SK-N-SH (cell line): ENCODE measurements around the gene FLAD1. TPM values are rescaled to one million over a fixed set of nuclear protein-coding genes. Genes with fewer than 3 reads are reported as not detected.

Source experiments
- CTCF ChIA-PET: fragments of 300-600, 350-600 bp; formaldehyde crosslinking; extraction: SDS; loops from one replicate; lab custom pipeline; 2021; lab: Yijun Ruan, JAX
- POLR2A ChIA-PET: fragments of 350-600 bp; sonication (Branson Sonifier 250); formaldehyde crosslinking; extraction: SDS; loops from one replicate; lab custom pipeline; 2020; ENCODE audit warnings: antibody characterized with exemption, inconsistent platforms; lab: Yijun Ruan, JAX
- DNase-seq: peaks from one replicate; pipeline ENCODE4 v3.0.0; 2012
- H2AFZ ChIP-seq: fragments of 200-600 bp; sonication (generic); 2 replicates; pipeline ENCODE4 v1.8.1; 2016; ENCODE audit warnings: antibody characterized with exemption, mild to moderate bottlenecking, low read depth
- H3F3A ChIP-seq: fragments of 200-600 bp; sonication (generic); replicated peaks from 2 replicates; pipeline ENCODE3; 2016; ENCODE audit warnings: antibody characterized with exemption, mild to moderate bottlenecking; ENCODE audit not compliant: insufficient read depth
- H3K27ac ChIP-seq, 2 experiments: fragments of 200-500 bp in 1 of 2; fragments of 200-600 bp in 1 of 2; sonication (Bioruptor generic) in 1 of 2; sonication (generic), shearing (Covaris generic) in 1 of 2; 2 replicates each; pipeline versions ENCODE4 v1.5.1 to v1.6.1; 2014 to 2016; ENCODE audit warnings: low read depth in 2 of 2, inconsistent platforms in 1 of 2, low read length in 1 of 2, mild to moderate bottlenecking in 1 of 2, mixed read lengths in 1 of 2
- H3K27me3 ChIP-seq: fragments of 200-600 bp; sonication (generic), shearing (Covaris generic); 2 replicates; pipeline ENCODE4 v1.6.1; 2016; ENCODE audit warnings: mixed run types; ENCODE audit not compliant: insufficient read depth
- H3K36me3 ChIP-seq, 2 experiments: fragments of 200-500 bp in 1 of 2; fragments of 200-600 bp in 1 of 2; sonication (Bioruptor generic) in 1 of 2; sonication (generic) in 1 of 2; replicated peaks in 1 of 2; 2 replicates each; pipeline versions ENCODE3 to v1.5.1; 2014 to 2016; ENCODE audit warnings: low read length in 1 of 2, mild to moderate bottlenecking in 1 of 2; ENCODE audit not compliant: insufficient read depth in 2 of 2, control insufficient read depth in 1 of 2
- H3K4me1 ChIP-seq, 2 experiments: fragments of 200-500 bp in 1 of 2; fragments of 200-600 bp in 1 of 2; sonication (Bioruptor generic) in 1 of 2; sonication (generic), shearing (Covaris generic) in 1 of 2; 2 replicates each; pipeline versions ENCODE4 v1.5.1 to v1.6.1; 2014 to 2016; ENCODE audit warnings: low read depth in 1 of 2, low read length in 1 of 2, mixed run types in 1 of 2; ENCODE audit not compliant: insufficient read depth in 2 of 2, control insufficient read depth in 1 of 2
- H3K4me2 ChIP-seq: fragments of 200-600 bp; sonication (generic), shearing (Covaris generic); 2 replicates; pipeline ENCODE4 v1.6.1; 2017; ENCODE audit warnings: mixed run types
- H3K4me3 ChIP-seq, 2 experiments: fragments of 200-500 bp in 1 of 2; fragments of 200-600 bp in 1 of 2; sonication (Bioruptor generic) in 1 of 2; sonication (generic), shearing (Covaris generic) in 1 of 2; 2 replicates each; pipeline versions ENCODE4 v1.5.1 to v1.8.1; 2014 to 2016; ENCODE audit warnings: low read depth in 2 of 2, inconsistent platforms in 1 of 2, low read length in 1 of 2, mild to moderate bottlenecking in 1 of 2, mixed read lengths in 1 of 2, moderate library complexity in 1 of 2
- H3K79me2 ChIP-seq: fragments of 200-600 bp; sonication (generic); 2 replicates; pipeline ENCODE4 v1.8.1; 2017; ENCODE audit warnings: mild to moderate bottlenecking; ENCODE audit not compliant: insufficient read depth
- H3K9ac ChIP-seq: fragments of 200-600 bp; sonication (generic); 2 replicates; pipeline ENCODE4 v1.6.1; 2017; ENCODE audit warnings: mixed run types
- H3K9me2 ChIP-seq: fragments of 200-600 bp; sonication (generic); 2 replicates; pipeline ENCODE4 v1.6.1; 2017; ENCODE audit warnings: mixed run types
- H3K9me3 ChIP-seq: fragments of 200-600 bp; sonication (generic); 2 replicates; pipeline ENCODE4 v1.6.1; 2017; ENCODE audit warnings: mixed run types, mild to moderate bottlenecking, moderate library complexity
- H4K20me1 ChIP-seq: fragments of 200-600 bp; sonication (generic); 2 replicates; pipeline ENCODE4 v1.6.1; 2017; ENCODE audit warnings: mild to moderate bottlenecking, mixed run types; ENCODE audit not compliant: insufficient read depth
- EZH2phosphoT487 ChIP-seq: fragments of 200-600 bp; sonication (generic); IDR thresholded peaks from 2 replicates; pipeline ENCODE4 v1.6.1; 2017; ENCODE audit warnings: low read depth, mixed run types, mild to moderate bottlenecking, antibody characterized with exemption, moderate library complexity, borderline replicate concordance
- FOSL2 ChIP-seq: IDR thresholded peaks from 2 replicates; pipeline ENCODE4 v1.4.0; 2012; ENCODE audit warnings: low read depth, mild to moderate bottlenecking, moderate library complexity, borderline replicate concordance
- FOXJ3 ChIP-seq: sonication (generic); formaldehyde crosslinking; IDR thresholded peaks from 2 replicates; pipeline ENCODE4 v1.5.1; 2020; ENCODE audit warnings: mild to moderate bottlenecking, missing genetic modification reagents
- GATA2 ChIP-seq: sonication (generic); formaldehyde crosslinking; IDR thresholded peaks from 2 replicates; pipeline ENCODE4 v1.5.0; 2020; ENCODE audit warnings: mild to moderate bottlenecking, missing genetic modification reagents
- MXI1 ChIP-seq: IDR thresholded peaks from 2 replicates; pipeline ENCODE4 v1.6.1; 2012; ENCODE audit warnings: mild to moderate bottlenecking, low read depth, low read length, improper control_type of control experiment
- NFIC ChIP-seq: IDR thresholded peaks from 2 replicates; pipeline ENCODE4 v1.4.0; 2012; ENCODE audit warnings: borderline replicate concordance
- RCOR1 ChIP-seq: fragments of 150-350 bp; IDR thresholded peaks from 2 replicates; pipeline ENCODE4 v1.6.1; 2017; ENCODE audit warnings: antibody characterized with exemption, low read length
- RFX5 ChIP-seq: IDR thresholded peaks from 2 replicates; pipeline ENCODE4 v1.6.1; 2012; ENCODE audit warnings: mild to moderate bottlenecking, improper control_type of control experiment, low read length
- RXRA ChIP-seq: IDR thresholded peaks from 2 replicates; pipeline ENCODE4 v1.4.0; 2012; ENCODE audit warnings: low read depth, mild to moderate bottlenecking, borderline replicate concordance
- SIN3A ChIP-seq: IDR thresholded peaks from 2 replicates; pipeline ENCODE4 v1.6.1; 2012; ENCODE audit warnings: low read depth, mild to moderate bottlenecking, low read length, moderate library complexity, borderline replicate concordance
- TAF1 ChIP-seq: IDR thresholded peaks from 2 replicates; pipeline ENCODE4 v1.6.1; 2012; ENCODE audit warnings: low read depth, mild to moderate bottlenecking, low read length, moderate library complexity, borderline replicate concordance
- TCF12 ChIP-seq: IDR thresholded peaks from 2 replicates; pipeline ENCODE4 v1.4.0; 2012
- WGBS: methylation state at CpG from one replicate; pipeline ENCODE4 v1.1.6; 2017; ENCODE audit warnings: low lambda C conversion rate; 5-methylcytosine and 5-hydroxymethylcytosine counted together
- polyA plus RNA-seq, 3 experiments: library from polyadenylated mRNA; depleted of rRNA; stranded (reverse); fragments of >200 nt; gene quantifications; 2 replicates each; pipeline ENCODE4 v1.2.3, GENCODE V29; 2012
- TF ChIP-seq, protein P1 (sequence below): fragments of 200-600 bp; sonication (generic); IDR thresholded peaks from 2 replicates; pipeline ENCODE4 v1.6.1; 2017; ENCODE audit warnings: antibody characterized with exemption, mild to moderate bottlenecking, moderate library complexity
- TF ChIP-seq, protein P2 (sequence below): IDR thresholded peaks from 2 replicates; pipeline ENCODE4 v1.4.0; 2012; ENCODE audit warnings: low read depth, borderline replicate concordance
- TF ChIP-seq, protein P3 (sequence below): IDR thresholded peaks from 2 replicates; pipeline ENCODE4 v1.6.1; 2012; ENCODE audit warnings: mild to moderate bottlenecking, low read depth, low read length, moderate library complexity
- TF ChIP-seq, protein P4 (sequence below): IDR thresholded peaks from 2 replicates; pipeline ENCODE4 v1.4.0; 2012; ENCODE audit warnings: low read depth, borderline replicate concordance

FLAD1 gene
- polyA plus RNA-seq, 1 of the 3 experiments (the other 2 are of a cell fraction), result 50.8 TPM

DNA sequence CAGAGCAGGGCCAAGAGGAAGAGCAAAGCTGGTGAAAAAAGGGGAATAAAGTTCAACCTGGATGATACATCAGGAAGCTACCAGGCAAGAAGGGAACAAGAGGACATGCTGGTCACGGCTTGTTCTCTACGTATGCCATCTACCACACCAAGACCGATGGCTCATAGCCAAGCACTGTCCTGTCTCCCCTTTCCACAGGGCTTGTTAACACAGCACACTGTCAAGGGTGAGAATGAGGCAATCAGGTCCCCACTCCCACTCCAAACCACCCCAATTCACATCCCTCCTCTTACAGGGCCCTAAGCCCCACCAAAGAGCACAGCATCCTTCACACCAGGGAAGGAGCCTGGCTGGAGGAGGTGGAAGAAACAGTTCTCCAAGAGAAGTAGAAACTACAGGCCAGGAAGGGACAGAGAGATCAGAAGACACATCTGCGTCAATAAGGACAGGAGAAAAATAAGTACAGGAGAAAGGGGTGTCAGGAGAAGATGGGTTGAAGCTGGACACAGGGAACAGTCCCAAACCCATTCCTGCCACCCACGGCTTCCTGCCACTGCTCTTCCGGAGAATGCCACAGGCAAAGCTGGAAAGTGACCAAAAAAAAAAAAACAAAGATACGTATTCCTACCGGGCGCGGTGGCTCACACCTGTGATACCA is 11.7 kb upstream of the FLAD1 start:
- Histone ChIP-seq H3K4me1 (peaks cover 18 to 65% of the 10 kb centered on the region in 2 experiments), H3K79me2 (peaks cover 70% of the 10 kb centered on the region), H3K4me2 (peak overlapping the region; percentile 98), H3K4me3 (peak overlapping the region; percentile 4 to 90), H4K20me1 (peaks cover 27% of the 10 kb centered on the region), H2AFZ (no peak overlapping the region)
- DNase-seq, result no peak
- POLR2A ChIA-PET, result interaction anchor here (1.2 to 3.7 kb wide), 7 partner anchors 8 to 30 kb away, joined by 7 to 25 read pairs (median 15); partner anchors contain the start of genes FLAD1, PBXIP1 and PYGO2
- TF ChIP-seq RXRA (no peak), RFX5 (no peak), FOSL2 (no peak), TAF1 (no peak), GATA2 (CRISPR knock-in tag) (no peak), NFIC (no peak), RCOR1 (no peak), FOXJ3 (no peak), TCF12 (no peak), EZH2phosphoT487 (no peak), SIN3A (no peak), MXI1 (no peak)
- TF ChIP-seq, protein P1, sequence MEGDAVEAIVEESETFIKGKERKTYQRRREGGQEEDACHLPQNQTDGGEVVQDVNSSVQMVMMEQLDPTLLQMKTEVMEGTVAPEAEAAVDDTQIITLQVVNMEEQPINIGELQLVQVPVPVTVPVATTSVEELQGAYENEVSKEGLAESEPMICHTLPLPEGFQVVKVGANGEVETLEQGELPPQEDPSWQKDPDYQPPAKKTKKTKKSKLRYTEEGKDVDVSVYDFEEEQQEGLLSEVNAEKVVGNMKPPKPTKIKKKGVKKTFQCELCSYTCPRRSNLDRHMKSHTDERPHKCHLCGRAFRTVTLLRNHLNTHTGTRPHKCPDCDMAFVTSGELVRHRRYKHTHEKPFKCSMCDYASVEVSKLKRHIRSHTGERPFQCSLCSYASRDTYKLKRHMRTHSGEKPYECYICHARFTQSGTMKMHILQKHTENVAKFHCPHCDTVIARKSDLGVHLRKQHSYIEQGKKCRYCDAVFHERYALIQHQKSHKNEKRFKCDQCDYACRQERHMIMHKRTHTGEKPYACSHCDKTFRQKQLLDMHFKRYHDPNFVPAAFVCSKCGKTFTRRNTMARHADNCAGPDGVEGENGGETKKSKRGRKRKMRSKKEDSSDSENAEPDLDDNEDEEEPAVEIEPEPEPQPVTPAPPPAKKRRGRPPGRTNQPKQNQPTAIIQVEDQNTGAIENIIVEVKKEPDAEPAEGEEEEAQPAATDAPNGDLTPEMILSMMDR, result no peak
- TF ChIP-seq, protein P2, sequence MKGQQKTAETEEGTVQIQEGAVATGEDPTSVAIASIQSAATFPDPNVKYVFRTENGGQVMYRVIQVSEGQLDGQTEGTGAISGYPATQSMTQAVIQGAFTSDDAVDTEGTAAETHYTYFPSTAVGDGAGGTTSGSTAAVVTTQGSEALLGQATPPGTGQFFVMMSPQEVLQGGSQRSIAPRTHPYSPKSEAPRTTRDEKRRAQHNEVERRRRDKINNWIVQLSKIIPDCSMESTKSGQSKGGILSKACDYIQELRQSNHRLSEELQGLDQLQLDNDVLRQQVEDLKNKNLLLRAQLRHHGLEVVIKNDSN, result no peak
- TF ChIP-seq, protein P3, sequence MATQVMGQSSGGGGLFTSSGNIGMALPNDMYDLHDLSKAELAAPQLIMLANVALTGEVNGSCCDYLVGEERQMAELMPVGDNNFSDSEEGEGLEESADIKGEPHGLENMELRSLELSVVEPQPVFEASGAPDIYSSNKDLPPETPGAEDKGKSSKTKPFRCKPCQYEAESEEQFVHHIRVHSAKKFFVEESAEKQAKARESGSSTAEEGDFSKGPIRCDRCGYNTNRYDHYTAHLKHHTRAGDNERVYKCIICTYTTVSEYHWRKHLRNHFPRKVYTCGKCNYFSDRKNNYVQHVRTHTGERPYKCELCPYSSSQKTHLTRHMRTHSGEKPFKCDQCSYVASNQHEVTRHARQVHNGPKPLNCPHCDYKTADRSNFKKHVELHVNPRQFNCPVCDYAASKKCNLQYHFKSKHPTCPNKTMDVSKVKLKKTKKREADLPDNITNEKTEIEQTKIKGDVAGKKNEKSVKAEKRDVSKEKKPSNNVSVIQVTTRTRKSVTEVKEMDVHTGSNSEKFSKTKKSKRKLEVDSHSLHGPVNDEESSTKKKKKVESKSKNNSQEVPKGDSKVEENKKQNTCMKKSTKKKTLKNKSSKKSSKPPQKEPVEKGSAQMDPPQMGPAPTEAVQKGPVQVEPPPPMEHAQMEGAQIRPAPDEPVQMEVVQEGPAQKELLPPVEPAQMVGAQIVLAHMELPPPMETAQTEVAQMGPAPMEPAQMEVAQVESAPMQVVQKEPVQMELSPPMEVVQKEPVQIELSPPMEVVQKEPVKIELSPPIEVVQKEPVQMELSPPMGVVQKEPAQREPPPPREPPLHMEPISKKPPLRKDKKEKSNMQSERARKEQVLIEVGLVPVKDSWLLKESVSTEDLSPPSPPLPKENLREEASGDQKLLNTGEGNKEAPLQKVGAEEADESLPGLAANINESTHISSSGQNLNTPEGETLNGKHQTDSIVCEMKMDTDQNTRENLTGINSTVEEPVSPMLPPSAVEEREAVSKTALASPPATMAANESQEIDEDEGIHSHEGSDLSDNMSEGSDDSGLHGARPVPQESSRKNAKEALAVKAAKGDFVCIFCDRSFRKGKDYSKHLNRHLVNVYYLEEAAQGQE, result no peak
- TF ChIP-seq, protein P4, sequence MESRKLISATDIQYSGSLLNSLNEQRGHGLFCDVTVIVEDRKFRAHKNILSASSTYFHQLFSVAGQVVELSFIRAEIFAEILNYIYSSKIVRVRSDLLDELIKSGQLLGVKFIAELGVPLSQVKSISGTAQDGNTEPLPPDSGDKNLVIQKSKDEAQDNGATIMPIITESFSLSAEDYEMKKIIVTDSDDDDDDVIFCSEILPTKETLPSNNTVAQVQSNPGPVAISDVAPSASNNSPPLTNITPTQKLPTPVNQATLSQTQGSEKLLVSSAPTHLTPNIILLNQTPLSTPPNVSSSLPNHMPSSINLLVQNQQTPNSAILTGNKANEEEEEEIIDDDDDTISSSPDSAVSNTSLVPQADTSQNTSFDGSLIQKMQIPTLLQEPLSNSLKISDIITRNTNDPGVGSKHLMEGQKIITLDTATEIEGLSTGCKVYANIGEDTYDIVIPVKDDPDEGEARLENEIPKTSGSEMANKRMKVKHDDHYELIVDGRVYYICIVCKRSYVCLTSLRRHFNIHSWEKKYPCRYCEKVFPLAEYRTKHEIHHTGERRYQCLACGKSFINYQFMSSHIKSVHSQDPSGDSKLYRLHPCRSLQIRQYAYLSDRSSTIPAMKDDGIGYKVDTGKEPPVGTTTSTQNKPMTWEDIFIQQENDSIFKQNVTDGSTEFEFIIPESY, result no peak
- TF ChIP-seq, all 33 proteins: peak for 0
- Histone ChIP-seq H3K9me2 (no peaks in the 10 kb centered on the region), H3K9ac (peak overlapping the region; percentile 88), H3K27ac (peak overlapping the region; percentile 97 to 99), H3K9me3 (no peaks in the 10 kb centered on the region), H3F3A (peaks cover 39% of the 10 kb centered on the region), H3K36me3 (peaks cover 18 to 20% of the 10 kb centered on the region in 2 experiments), H3K27me3 (no peaks in the 10 kb centered on the region)
- 57% methylated on average over 10 of the region's 10 CpGs for WGBS
- CTCF ChIA-PET, result interaction anchor here (1.0 to 37.5 kb wide), 9 partner anchors 11 to 196 kb away, joined by 3 to 640 read pairs (median 7); partner anchors contain the start of genes FLAD1, LENEP, PYGO2 and ZBTB7B
